Pancreas (tissue), 10 donors: ENCODE results near the gene AGFG1. TPM values are rescaled to one million over a fixed set of nuclear protein-coding genes. Genes with fewer than 3 reads are reported as not detected.

ENCODE experiments used
- ATAC-seq, 4 donors: fragments of 200-7000 bp; cut with Tn5 transposase; one replicate each; pipeline versions ENCODE4 v1.8.0 to v1.9.1; 2020; ENCODE audit warnings: mild to moderate bottlenecking in 4 of 4, moderate library complexity in 4 of 4
- DNase-seq, 6 donors: peaks; one replicate each; pipeline ENCODE4 v3.0.0-alpha.2; 2020
- FAIRE-seq: peaks from 2 replicates; lab custom pipeline; 2012; peaks lifted over from hg19 to GRCh38; lab: Jason Lieb, UNC
- H3K27ac ChIP-seq, 4 donors: fragments of 200-600 bp; sonication (generic); 1 replicate in 3 of 4; 2 replicates in 1 of 4; pipeline versions ENCODE4 v1.5.0 to v1.8.0; 2020
- H3K27me3 ChIP-seq, 4 donors: fragments of 200-600 bp; one replicate each; pipeline ENCODE4 v1.8.0; 2021
- H3K36me3 ChIP-seq, 3 donors: fragments of 200-600 bp; sonication (generic) in 1 of 3; one replicate each; pipeline versions ENCODE4 v1.5.0 to v1.8.0; 2020 to 2021
- H3K4me1 ChIP-seq, 3 donors: fragments of 200-600 bp; one replicate each; pipeline ENCODE4 v1.8.0; 2021
- H3K4me3 ChIP-seq, 4 donors: fragments of 200-600 bp; sonication (generic) in 2 of 4; one replicate each; pipeline versions ENCODE4 v1.5.0 to v1.8.0; 2020 to 2021
- H3K9me3 ChIP-seq, 4 donors: fragments of 200-600 bp; one replicate each; pipeline ENCODE4 v1.8.0; 2021
- CTCF ChIP-seq, 4 donors: fragments of 200-600 bp; sonication (generic) in 3 of 4; IDR thresholded peaks; one replicate each; pipeline versions ENCODE4 v1.5.0 to v1.8.0; 2021; ENCODE audit warnings: antibody characterized with exemption in 4 of 4
- WGBS, 2 donors: extraction: QIAGEN DNeasy Blood & Tissue Kit; methylation state at CpG; one replicate each; pipeline ENCODE4 v1.1.7; 2013; 5-methylcytosine and 5-hydroxymethylcytosine counted together
- intact Hi-C, 3 donors: fragments of 100-400 bp; cut with DNase I; formaldehyde crosslinking; loops; one replicate each; pipeline versions ENCODE4 v1.11.1 to v1.14.2; 2022
- polyA plus RNA-seq, 2 donors: library from polyadenylated mRNA; stranded (reverse); fragments of 200-250 nt; gene quantifications; one replicate each; pipeline ENCODE4 v1.2.3, GENCODE V29; 2013
- total RNA-seq, 6 donors: library from RNA; stranded (reverse); fragmentation: NEBNext Ultra II Directional in 4 of 6; extraction: Animal tissue kit (Norgen Biotek cat#: 25700) in 4 of 6; gene quantifications; one replicate each; pipeline versions ENCODE4 v1.2.1 to v1.2.4, GENCODE V29; 2021 to 2023
- donor health status: healthy with polysubstance abuse.
- donor health status: DM: no; HTN: no; CAD: no; lungs with moderate emphysema.
- donor health status: DM: no; HTN: no; CAD: no.
- donor health status: control.
- donor health status: control.
- donor health status: Bipolar disorder and iron deficiency.
- donor health status: DM: yes; HTN: yes; CAD: no.
- donor health status: DM: no; HTN: no; CAD: no.
- donor health status: DM: no; HTN: no; CAD: no.
- donor health status: DM: yes; HTN: yes; CAD: no.

Gene AGFG1
- total and polyA plus RNA-seq, 8 donors: 9.0 to 39.7 (median 25.9) TPM

DNA sequence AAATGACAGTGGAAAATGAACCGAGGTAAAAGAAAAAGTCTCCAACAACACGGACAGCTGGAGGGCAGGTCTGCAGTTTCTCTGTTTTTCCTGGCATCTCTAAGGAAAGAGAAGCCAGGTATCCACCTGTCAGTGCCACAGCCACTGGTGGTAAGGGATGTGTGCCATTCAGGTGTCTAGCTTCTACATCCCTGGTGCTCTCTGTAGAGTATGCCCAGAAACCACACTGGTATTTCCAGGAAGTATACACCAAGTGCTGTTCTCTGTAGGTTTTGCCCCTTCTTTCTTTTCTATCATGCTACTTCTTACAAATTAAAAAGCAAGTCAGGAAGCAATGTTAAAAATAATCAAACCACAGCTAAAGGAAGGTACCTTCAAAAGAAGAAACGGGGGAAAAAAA lies 7.6 kb upstream of the AGFG1 start:
- no peaks in the 10 kb centered on the region for H3K36me3 ChIP-seq
- FAIRE-seq (no peak), ATAC-seq (no peak), DNase-seq (no peak)
- no peaks in the 10 kb centered on the region for H3K27me3 ChIP-seq
- H3K27ac ChIP-seq: no peak overlapping the region
- H3K4me1 ChIP-seq: peaks cover 0 to 21% (median 4%) of the 10 kb centered on the region in 3 donors
- 76 to 79% methylated on average over 3 of the region's 3 CpGs for WGBS, 2 donors
- intact Hi-C loops: no loop called here
- H3K4me3 ChIP-seq: no peak overlapping the region
- TF ChIP-seq CTCF (IDR thresholded peaks at IDR 0.05): no peak
- no peaks in the 10 kb centered on the region for H3K9me3 ChIP-seq

- no peaks in the 10 kb centered on the region for H3K36me3 ChIP-seq
- FAIRE-seq: no peak
These were observed 7.1 kb upstream of the AGFG1 start for GRCh38 chr2:227464851-227465250.

GRCh38 chr2:227466887-227467600 lies 4.9 kb upstream of the AGFG1 start:
- FAIRE-seq (no peak), ATAC-seq (no peak), DNase-seq (no peak)
- intact Hi-C loops: no loop called here
- 88 to 90% methylated on average over 5 of the region's 5 CpGs for WGBS, 2 donors
- no peak for TF ChIP-seq CTCF (IDR thresholded peaks at IDR 0.05)
- Histone ChIP-seq H3K27me3 (no peaks in the 10 kb centered on the region), H3K4me3 (no peak overlapping the region), H3K4me1 (peaks cover 0 to 21% (median 4%) of the 10 kb centered on the region in 3 donors), H3K27ac (peak overlapping the region; percentile 4 to 34 (median 19)), H3K9me3 (no peaks in the 10 kb centered on the region), H3K36me3 (no peaks in the 10 kb centered on the region)

More at GRCh38 chr2:227464851-227465250, 7.1 kb upstream of the AGFG1 start:
- no peaks in the 10 kb centered on the region for H3K9me3 ChIP-seq
- H3K4me3 ChIP-seq: no peak overlapping the region
- no peak for ATAC-seq
- no peaks in the 10 kb centered on the region for H3K27me3 ChIP-seq
- H3K27ac ChIP-seq: no peak overlapping the region
- intact Hi-C loops: no loop called here
- TF ChIP-seq CTCF (IDR thresholded peaks at IDR 0.05): no peak
- peaks cover 0 to 21% (median 4%) of the 10 kb centered on the region in 3 donors for H3K4me1 ChIP-seq
- no peak for DNase-seq
- 89 to 92% methylated on average over 7 of the region's 7 CpGs for WGBS, 2 donors

- Histone ChIP-seq H3K27me3 (no peaks in the 10 kb centered on the region), H3K9me3 (no peaks in the 10 kb centered on the region), H3K36me3 (no peaks in the 10 kb centered on the region), H3K4me3 (no peak overlapping the region), H3K27ac (no peak overlapping the region), H3K4me1 (peaks cover 12 to 30% (median 18%) of the 10 kb centered on the region in 3 donors)
- intact Hi-C loops: no loop called here
- ATAC-seq (no peak), DNase-seq (no peak), FAIRE-seq (no peak)
- WGBS, 2 donors: 75 to 79% methylated on average over 7 of the region's 7 CpGs
- TF ChIP-seq CTCF (IDR thresholded peaks at IDR 0.05): no peak
These were observed 544 bp upstream of the AGFG1 start for GRCh38 chr2:227471412-227471811.
